ENCODE data around the gene PCNX2.

PCNX2 gene

DNA sequence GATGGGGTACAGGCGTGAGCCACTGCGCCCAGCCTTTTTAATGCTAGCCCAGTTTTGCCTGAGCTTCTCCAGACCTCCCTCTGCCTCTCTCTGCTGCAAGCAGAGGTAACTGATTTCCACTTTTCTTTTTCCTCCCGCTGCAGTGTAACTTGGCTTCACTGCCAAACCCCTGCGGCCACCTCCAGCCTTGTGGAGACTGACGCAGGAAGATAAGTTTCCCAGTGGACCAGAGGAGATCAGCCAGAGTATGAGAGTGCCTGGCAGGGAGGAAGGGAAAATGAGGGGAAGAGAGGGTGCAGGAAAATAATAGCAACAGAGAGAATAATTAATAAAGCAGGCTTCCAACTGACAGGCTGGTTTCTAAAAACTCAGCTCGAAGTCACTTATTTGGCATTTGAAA, 143.7 kb downstream of the PCNX2 start:
- no peak for DNase-seq (ENCODE audit: extremely low read depth, insufficient read length)
- TF ChIP-seq, protein P1, sequence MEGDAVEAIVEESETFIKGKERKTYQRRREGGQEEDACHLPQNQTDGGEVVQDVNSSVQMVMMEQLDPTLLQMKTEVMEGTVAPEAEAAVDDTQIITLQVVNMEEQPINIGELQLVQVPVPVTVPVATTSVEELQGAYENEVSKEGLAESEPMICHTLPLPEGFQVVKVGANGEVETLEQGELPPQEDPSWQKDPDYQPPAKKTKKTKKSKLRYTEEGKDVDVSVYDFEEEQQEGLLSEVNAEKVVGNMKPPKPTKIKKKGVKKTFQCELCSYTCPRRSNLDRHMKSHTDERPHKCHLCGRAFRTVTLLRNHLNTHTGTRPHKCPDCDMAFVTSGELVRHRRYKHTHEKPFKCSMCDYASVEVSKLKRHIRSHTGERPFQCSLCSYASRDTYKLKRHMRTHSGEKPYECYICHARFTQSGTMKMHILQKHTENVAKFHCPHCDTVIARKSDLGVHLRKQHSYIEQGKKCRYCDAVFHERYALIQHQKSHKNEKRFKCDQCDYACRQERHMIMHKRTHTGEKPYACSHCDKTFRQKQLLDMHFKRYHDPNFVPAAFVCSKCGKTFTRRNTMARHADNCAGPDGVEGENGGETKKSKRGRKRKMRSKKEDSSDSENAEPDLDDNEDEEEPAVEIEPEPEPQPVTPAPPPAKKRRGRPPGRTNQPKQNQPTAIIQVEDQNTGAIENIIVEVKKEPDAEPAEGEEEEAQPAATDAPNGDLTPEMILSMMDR (IDR thresholded peaks at IDR 0.05; ENCODE audit: insufficient read depth, low read length, poor library complexity, severe bottlenecking), result no peak
- H3K27me3 ChIP-seq (replicated peaks; ENCODE audit: control insufficient read depth, insufficient read depth, low read length), result no peaks in the 10 kb centered on the region
- no peaks in the 10 kb centered on the region for H3K36me3 ChIP-seq (ENCODE audit: control insufficient read depth, insufficient read depth, low read length)
- H3K4me3 ChIP-seq (replicated peaks; ENCODE audit: low read depth, low read length), result no peak overlapping the region

DNA sequence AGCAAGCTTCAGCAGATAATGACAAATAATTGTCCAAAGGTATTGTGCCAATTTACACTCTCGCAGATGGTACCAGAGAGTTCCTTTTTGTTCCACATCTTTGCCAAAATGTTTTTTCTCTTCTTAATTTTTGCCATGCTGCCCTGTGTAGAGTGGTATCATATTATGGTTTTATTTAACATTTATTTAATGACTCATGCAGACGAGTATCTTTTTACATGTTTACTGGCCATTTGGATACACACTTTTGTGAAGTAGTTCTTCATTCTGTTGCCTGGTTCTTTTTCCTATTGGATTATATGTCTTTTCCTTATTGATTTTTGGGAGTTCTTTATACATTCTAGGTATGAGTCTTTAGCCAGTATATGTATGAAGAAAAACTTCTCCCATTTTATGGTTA, 151.1 kb downstream of the PCNX2 start:
- Histone ChIP-seq H3K36me3 (ENCODE audit: control insufficient read depth, insufficient read depth, low read length) (peaks cover 2% of the 10 kb centered on the region), H3K27me3 (replicated peaks; ENCODE audit: control insufficient read depth, insufficient read depth, low read length) (no peaks in the 10 kb centered on the region), H3K4me3 (replicated peaks; ENCODE audit: low read depth, low read length) (no peak overlapping the region)
- TF ChIP-seq, protein P1 (IDR thresholded peaks at IDR 0.05; ENCODE audit: insufficient read depth, low read length, poor library complexity, severe bottlenecking), result no peak
- DNase-seq (ENCODE audit: extremely low read depth, insufficient read length), result no peak

DNA sequence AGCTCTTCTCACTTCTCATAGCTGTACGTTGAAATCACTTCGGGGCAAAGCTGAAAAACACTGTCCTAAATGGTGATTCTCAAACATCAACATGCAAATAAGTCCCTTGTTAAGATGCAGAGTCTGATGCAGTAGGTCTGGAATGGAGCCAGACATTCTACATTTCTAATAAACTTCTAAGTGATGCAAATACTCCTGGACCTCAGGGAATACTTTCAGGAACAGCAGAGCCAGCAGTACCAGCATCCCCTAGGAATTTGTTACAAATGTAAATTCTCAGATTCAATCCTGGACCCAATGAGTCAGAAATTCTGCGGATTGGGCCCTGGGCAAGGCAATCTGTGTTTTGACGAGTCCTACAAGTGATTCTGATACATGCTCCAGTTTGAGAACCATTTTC, 152.3 kb downstream of the PCNX2 start:
- DNase-seq (ENCODE audit: extremely low read depth, insufficient read length), result no peak
- no peaks in the 10 kb centered on the region for H3K27me3 ChIP-seq (replicated peaks; ENCODE audit: control insufficient read depth, insufficient read depth, low read length)
- TF ChIP-seq, protein P1 (IDR thresholded peaks at IDR 0.05; ENCODE audit: insufficient read depth, low read length, poor library complexity, severe bottlenecking), result no peak
- H3K36me3 ChIP-seq (ENCODE audit: control insufficient read depth, insufficient read depth, low read length), result peaks cover 2% of the 10 kb centered on the region
- H3K4me3 ChIP-seq (replicated peaks; ENCODE audit: low read depth, low read length), result no peak overlapping the region

DNA sequence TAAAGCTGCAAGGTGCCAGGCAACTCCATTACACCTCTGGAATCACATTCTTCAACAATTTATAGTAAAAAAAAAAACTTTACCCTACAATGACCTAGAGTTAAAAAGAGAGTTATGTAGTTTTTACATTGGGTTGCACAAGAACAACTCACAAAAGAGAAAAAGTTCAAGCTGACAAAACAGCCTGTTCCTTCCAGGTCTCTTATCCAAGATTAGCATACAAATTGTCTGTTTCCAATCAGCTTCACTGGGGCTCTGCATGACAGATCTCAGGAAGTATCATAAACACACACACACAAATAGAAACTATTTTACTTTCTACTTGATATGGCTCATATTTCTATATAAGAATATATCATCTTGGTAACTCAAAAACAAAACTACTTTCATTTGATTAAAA, 154.6 kb downstream of the PCNX2 start:
- DNase-seq (ENCODE audit: extremely low read depth, insufficient read length), result no peak
- no peaks in the 10 kb centered on the region for H3K27me3 ChIP-seq (replicated peaks; ENCODE audit: control insufficient read depth, insufficient read depth, low read length)
- H3K36me3 ChIP-seq (ENCODE audit: control insufficient read depth, insufficient read depth, low read length), result peaks cover 2% of the 10 kb centered on the region
- TF ChIP-seq, protein P1 (IDR thresholded peaks at IDR 0.05; ENCODE audit: insufficient read depth, low read length, poor library complexity, severe bottlenecking), result no peak
- no peak overlapping the region for H3K4me3 ChIP-seq (replicated peaks; ENCODE audit: low read depth, low read length)

DNA sequence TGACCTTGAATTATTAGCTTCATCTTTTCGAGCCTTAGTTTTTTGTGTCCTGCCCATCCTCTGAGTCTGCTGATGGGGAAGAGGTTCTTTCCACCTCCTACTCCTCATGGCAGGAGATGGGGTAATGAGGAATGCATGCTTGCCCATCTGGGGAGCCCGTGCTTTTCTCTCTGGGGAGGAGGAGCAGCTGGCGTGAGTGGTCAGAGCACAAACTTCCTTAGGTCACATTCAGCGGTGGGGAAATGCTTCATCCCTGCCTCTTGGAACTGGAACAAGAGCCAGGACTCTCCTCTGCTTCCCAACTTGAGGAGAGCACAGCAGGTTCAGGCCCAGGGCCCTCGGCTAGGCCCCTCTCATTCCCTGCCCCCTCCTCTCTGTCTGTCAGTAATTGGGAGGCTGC, 155.0 kb downstream of the PCNX2 start:
- Histone ChIP-seq H3K36me3 (ENCODE audit: control insufficient read depth, insufficient read depth, low read length) (peaks cover 2% of the 10 kb centered on the region), H3K27me3 (replicated peaks; ENCODE audit: control insufficient read depth, insufficient read depth, low read length) (no peaks in the 10 kb centered on the region), H3K4me3 (replicated peaks; ENCODE audit: low read depth, low read length) (no peak overlapping the region)
- DNase-seq (ENCODE audit: extremely low read depth, insufficient read length), result no peak
- TF ChIP-seq, protein P1 (IDR thresholded peaks at IDR 0.05; ENCODE audit: insufficient read depth, low read length, poor library complexity, severe bottlenecking), result no peak

Data from GM06990 (cell line).